ENCODE results near the gene THRAP3. TPM values are rescaled to one million over a fixed set of nuclear protein-coding genes. Genes with fewer than 3 reads are reported as not detected.
A peak's percentile ranks its signal among the peaks of the same experiment; 100 is the strongest.

The THRAP3 gene
- total and polyA plus RNA-seq, 2 donors (not counting 3 experiments of a cell fraction or from before 2014, with no cell fraction given), result 38.0 to 144 TPM

DNA sequence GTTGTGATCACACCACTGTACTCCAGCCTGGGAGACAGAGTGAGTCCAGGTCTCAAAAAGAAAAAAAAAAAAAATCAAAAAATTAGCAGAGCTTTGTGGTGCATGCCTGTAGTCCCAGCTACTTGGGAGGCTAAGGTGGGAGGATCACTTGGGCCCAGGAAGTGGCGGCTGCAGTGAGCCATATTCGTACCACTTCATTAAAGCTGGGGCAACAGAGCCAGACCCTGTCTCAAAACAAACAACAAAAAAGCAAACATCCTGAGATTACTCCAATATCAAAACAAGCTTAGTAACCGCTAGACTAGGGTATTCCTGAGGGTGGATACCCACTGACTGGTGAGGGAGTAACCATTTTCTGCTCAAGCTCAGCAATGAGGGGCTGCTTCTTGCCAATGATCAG is 12.9 kb upstream of the THRAP3 start:
- Histone ChIP-seq H3K4me2 (ENCODE audit: insufficient read depth, low read length) (no peak overlapping the region), H3K9me3 (replicated peaks; ENCODE audit: control insufficient read depth, insufficient read depth, low read length) (no peaks in the 10 kb centered on the region), H3K27me3 (ENCODE audit: control insufficient read depth in 2 of 2, insufficient read depth in 2 of 2, low read length in 2 of 2) (no peaks in the 10 kb centered on the region), H3K27ac (ENCODE audit: insufficient read depth, low read depth, low read length) (no peak overlapping the region), H3K36me3 (ENCODE audit: control insufficient read depth in 2 of 2, extremely low read depth in 1 of 2, insufficient read depth in 2 of 2, low read length in 2 of 2) (no peaks in the 10 kb centered on the region), H3K79me2 (ENCODE audit: control insufficient read depth, insufficient read depth, low read length) (no peaks in the 10 kb centered on the region), H3K9ac (replicated peaks; ENCODE audit: extremely low read depth, insufficient read depth, low read length) (no peak overlapping the region), H2AFZ (ENCODE audit: low read depth, low read length) (no peak overlapping the region), H4K20me1 (replicated peaks; ENCODE audit: control insufficient read depth, extremely low read depth, insufficient read depth, low read length) (no peaks in the 10 kb centered on the region), H3K4me1 (ENCODE audit: control insufficient read depth, extremely low read depth, insufficient read depth, low read length) (no peaks in the 10 kb centered on the region), H3K9me1 (replicated peaks; ENCODE audit: control insufficient read depth, extremely low read depth, insufficient read depth, low read length) (no peaks in the 10 kb centered on the region), H3K4me3 (replicated peaks in 1 of 3; ENCODE audit: insufficient read depth in 1 of 3, low read depth in 1 of 3, low read length in 3 of 3) (no peak overlapping the region)
- TF ChIP-seq FOS (IDR thresholded peaks at IDR 0.05; ENCODE audit: borderline replicate concordance, insufficient read depth, low read length), result no peak
- TF ChIP-seq MAX (IDR thresholded peaks at IDR 0.05; ENCODE audit: insufficient read depth, insufficient read length), result no peak
- no peak for TF ChIP-seq POLR2AphosphoS5 (IDR thresholded peaks at IDR 0.05; ENCODE audit: insufficient read depth, low read depth, low read length)
- no peak for TF ChIP-seq MYC (IDR thresholded peaks at IDR 0.05; ENCODE audit: low read depth, low read length)
- TF ChIP-seq JUN (IDR thresholded peaks at IDR 0.05; ENCODE audit: borderline replicate concordance, insufficient read depth, insufficient read length, low read depth), result no peak
- no peak for TF ChIP-seq POLR2A (IDR thresholded peaks at IDR 0.05; ENCODE audit: low read depth, low read length)
- no peak for TF ChIP-seq CTCF (IDR thresholded peaks at IDR 0.05; ENCODE audit: extremely low read depth in 1 of 2, insufficient read depth in 1 of 2, low read depth in 1 of 2, low read length in 2 of 2)
- TF ChIP-seq GATA2 (IDR thresholded peaks at IDR 0.05; ENCODE audit: insufficient read depth, insufficient read length, low read depth, low read length), result no peak
- no peak for TF ChIP-seq EZH2 (IDR thresholded peaks at IDR 0.05; ENCODE audit: borderline replicate concordance, low read depth, low read length, severe bottlenecking)
- FAIRE-seq, result peak; percentile 15
- ChIA-PET CTCF (interaction anchor here (0.8 to 1.5 kb wide), 6 partner anchors 8 to 50 kb away, joined by 3 to 5 read pairs (median 3); partner anchors contain the start of gene THRAP3), POLR2A (no interaction called here)
- intact Hi-C loops (cut with micrococcal nuclease), result no loop called here
- DNase-seq (ENCODE audit: low read depth, low spot score), result no peak
- dilution Hi-C loops (cut with MboI; ENCODE audit: extremely low pct_ligation_motif_present, low sequenced_read_pairs), result no loop called here
- BruUV-seq (replicated peaks), result no TSS peak
